ENCODE data around the gene CDC27.
"Not testable (repeated sequence)": the region's sequence is repeated elsewhere in the genome, so short reads cannot be mapped to it uniquely, and the experiment has no call there.

CDC27 gene

DNA sequence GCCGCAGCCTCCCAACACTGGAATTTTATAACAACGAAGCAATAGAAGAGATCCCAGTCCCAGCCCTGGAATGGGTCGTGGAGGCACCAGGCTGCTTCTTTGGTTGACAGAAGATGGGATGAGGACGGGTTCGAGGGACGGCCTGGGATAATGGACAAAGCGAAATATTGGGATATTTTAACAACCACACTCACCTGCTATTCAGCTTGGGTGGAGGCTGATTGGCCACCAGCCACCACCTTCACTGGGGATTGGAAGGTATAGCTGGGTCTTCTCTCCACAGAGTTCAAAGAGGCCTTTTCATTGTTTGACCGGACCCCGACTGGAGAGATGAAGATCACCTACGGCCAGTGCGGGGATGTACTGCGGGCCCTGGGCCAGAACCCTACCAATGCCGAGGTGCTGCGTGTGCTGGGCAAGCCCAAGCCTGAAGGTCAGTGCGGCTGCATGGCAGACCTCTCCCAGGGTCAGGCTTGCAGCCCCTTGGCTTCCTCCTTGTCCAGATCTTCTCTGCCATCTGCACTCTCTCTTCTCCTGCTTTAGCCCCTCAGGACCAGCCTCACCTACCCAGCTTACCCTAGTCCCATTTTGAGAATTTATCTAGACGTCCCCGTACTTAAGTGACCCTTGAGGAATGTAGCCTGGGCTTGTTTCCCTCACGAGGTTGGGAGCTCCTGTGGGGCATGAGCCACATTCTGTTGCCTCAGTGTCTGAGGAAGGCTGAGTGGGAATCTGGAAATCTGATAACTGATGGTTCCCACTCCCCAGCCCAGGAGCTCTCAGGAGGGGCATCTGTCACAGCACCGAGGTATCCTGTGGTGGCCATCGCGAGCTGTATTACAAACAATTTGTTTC, 30.8 kb upstream of the CDC27 start:
- DNase-seq: no peak

DNA sequence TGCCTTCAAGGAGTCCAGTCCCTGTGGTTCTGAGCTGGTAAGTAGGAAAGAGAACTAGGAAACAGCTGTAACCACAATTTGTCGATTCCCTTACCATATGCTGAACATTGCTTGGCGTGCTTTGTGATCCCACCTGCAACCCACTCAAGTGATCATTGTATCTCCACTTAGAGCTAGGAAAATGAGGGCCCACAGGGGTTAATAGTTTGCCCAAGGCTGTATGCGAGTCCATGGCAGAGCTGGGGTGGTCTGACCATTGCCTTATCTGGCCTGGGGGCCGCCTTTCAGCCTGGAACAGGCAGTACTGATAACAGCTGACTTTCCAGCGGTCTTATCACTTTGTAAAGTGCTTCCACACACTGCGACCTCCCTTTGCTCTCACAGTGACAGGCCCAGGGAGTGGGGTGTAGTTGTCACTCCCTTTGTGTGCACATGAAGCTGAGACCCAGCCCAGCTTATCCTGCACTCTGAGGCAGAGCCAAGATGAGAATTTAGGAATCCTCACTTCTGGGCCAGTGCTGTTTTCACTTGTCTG, 29.9 kb upstream of the CDC27 start:
- no peak for DNase-seq

DNA sequence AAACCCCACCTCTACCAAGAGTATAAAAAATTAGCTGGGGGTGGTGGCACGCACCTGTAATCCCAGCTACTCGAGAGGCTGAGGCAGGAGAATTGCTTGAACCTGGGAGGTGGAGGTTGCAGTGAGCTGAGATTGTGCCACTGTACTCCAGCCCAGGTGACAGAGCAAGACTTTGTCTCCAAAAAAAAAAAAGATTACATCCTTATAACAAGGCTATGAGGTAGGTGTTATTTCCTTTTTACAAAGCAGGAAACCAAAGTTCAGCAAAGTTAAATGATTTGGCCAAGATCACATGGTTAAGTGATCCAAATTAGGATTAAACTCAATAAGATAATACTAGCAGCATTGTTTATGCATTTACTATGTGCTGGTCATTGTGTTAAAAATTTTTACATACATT, 28.2 kb upstream of the CDC27 start:
- DNase-seq: not testable (repeated sequence)

DNA sequence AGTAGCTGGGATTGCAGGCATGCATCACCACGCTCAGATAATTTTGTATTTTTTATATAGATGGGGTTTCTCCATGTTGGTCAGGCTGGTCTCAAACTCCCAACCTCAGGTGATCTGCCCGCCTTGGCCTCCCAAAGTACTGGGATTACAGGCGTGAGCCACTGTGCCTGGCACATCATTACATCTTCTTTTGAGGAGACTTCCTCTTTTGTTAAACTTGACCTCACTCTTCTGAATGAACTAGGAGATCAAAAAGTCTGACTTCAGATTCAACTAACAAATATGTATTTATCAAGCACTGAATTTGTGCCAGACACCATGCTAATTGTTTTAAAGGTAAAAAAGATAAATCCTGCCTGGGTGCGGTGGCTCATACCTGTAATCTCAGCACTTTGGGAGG, 27.7 kb upstream of the CDC27 start:
- not testable (repeated sequence) for DNase-seq

DNA sequence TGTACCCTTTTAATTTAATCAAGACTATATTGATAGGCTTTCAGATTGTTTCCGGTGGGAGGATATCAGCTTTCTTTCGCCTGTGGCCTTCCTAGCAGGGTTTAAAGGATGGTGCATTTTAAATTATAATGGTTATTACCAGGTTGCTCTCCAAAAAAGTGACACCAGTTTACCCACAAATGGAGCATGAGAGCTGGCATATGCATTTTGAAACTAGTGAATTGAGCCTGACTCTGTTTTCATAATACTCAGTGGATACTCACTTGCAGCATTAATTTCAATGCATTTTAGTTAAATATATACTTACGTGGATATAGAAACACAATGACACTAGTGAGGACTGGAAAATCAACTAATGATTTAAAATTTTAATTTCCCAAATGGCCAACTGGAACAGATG, 25.8 kb upstream of the CDC27 start:
- no peak for DNase-seq

DNA sequence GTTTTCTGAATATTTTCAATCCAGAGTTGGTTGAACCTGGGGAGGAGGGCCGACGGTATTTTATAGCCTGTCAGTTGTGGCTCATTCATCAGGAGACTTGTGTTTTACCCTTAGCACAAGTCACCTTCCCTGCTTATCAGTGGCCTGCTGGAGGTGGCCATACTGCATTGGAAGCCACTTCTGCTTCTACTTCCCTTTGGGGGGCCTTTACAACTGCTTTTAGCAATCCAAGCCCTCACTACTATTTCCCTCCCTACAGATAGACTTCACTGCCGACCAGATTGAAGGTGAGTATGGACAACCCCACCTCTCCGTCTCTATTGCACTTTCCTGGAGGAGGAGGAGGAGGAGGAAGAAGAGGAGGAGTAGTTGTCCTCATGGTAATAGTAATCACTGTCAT, 24.4 kb upstream of the CDC27 start:
- no peak for DNase-seq

DNA sequence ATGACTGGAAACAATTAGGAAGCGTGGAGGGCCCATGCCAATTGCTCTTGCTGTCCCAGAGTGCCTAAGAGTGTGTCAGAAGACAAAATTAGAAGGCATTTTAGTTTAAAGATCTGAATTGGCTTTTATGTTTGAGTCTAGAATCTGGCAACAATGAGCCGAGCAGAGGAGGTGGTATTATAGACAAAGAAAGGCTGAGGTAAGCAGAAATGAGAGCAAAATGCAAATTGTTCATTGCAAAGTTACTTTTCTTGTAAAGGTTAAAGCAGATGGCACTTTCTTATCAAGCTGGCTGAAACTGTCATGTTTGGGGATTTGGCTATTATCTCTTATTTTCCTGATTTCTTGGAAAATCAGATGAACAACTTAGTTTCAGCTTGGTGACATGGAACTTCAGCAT, 23.4 kb upstream of the CDC27 start:
- no peak for DNase-seq

DNA sequence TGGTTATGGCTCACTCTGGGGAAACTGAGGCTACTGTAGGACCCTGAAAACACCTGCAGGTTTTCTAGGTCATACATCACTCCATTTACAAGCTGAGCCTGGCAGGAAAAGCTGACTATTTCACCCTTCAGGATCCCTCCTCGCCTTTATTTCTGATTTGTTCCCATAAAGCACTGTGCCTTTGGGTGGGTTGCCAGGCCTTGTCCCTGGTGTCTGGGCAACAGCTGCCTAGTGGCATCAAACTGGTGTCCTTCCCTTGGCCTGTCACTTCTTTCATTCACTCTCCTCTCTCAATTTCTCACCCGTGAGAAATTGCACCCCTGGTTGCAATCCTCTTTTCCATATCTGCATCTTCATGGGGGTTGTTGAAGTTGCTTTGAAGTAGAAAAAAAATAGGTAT, 21.7 kb upstream of the CDC27 start:
- DNase-seq: no peak

DNA sequence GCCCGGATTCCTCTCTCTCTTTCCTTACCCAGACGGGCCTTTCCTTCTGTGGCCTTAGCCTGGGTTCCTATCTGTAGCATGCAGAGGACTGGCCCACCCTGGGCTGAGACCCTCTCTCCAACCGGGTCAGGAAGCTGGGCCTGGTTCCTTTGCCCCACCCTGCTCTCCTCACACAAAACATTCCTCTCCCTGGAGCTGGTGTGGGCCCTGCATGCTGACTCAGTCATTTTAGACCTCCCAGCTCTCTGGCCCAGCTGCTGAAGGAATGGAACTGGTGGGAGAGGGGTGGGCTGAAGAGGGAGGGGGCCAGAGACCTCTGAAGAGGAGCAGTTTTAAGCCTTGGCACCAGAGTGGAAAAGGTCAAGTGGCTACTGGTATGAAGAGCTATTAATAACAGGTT, 21.0 kb upstream of the CDC27 start:
- DNase-seq: no peak

DNA sequence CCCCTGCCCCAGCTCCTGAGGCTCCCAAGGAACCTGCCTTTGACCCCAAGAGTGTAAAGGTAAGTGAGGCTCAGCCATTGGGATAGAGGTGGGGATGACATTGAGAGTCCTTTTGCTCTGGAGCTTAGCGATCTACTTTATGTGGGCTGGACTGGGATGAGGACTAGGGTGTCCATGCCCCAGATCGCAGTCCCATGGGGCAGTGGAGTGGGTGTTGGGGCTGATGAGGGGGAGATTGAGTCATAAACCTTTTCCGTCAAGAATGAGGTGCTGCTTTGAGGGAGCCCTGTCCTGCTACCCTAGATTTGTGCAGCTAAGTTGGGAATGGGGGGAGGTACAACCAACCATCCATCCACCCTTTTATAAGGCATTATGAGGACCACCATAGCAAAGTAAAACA, 20.4 kb upstream of the CDC27 start:
- no peak for DNase-seq

DNA sequence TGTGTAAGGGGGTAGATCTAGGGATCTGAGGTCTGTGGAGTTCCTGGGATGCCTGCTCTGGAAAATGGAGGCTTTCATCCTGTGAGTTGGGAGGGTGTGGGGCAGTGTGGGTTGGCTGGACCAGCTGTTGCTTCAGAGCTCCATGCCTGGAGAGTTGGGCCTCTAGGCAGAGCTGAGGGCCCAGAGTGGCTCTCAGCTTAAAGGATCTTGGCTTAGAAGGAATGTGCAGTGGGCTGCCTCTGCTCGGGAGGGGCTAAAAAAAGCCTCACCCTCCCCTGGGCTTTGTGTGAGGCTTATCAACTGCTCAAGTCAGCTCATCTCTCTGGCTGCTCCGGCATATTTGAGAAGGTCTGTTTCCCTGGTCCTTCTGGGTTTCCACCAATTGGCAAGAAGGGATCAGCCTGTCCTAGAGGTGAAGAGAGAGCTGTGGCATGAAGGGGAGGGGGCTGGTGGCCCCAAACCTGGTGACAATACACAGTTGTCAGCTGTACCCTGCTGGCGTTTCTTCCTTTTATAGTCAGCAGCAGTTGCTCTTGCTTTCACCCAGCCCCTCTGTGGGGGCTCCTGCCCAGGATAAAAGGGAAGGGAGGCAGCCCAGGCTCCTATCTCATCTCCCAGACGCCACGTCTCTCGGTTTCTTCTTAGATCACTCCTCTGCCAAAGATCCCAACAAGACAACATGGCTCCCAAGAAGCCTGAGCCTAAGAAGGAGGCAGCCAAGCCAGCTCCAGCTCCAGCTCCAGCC, 19.8 kb upstream of the CDC27 start, which contains the start of gene MYL4:
TSS of gene MYL4 (plus strand) at position 605 of the 745 bp plus-strand sequence. CDS start at position 680, 75 bp downstream.
- DNase-seq: no peak

DNA sequence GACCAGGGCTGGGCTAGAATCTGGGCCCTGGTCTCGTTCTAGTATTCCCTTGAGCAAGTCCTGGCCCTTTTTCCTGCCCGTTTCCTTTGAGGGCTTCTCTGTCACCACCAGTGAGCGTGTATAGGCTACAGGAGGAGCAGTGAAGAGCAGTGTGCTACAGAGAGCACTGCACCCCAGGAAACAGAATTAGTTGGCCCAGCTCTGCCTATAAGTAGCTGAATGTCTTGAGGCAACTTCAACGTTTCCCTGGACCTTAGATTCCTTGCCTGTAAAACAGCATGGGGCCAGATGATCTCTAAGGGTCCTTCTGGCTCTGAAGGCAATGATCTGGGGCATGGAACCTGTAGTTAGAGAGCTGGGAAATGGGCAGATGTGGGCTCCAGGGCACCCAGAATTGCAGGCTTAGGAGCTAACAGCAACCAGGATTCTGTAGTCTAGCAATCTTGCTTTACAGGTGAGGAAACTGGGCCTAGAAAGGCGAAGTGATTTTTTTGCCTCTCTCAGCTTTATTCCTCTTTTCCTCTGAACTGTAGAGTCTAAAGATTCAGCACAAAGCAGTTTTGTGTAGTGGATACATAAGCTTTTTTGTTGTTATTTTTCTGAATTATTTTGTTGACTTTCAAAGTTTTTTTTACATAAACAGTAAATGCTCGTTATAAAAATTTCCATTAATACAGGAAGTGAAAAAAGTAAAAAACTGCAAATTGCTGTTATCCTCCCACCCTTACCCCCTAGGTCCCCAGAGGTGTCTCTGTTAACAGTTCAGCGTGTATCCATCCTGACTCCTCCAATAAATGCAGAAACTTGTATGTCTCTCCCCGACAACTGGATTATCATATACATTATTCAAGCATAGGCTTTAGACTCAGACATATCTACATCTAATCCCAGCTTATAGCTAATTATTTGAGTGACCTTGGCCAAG, 18.3 kb upstream of the CDC27 start:
- DNase-seq: no peak

DNA sequence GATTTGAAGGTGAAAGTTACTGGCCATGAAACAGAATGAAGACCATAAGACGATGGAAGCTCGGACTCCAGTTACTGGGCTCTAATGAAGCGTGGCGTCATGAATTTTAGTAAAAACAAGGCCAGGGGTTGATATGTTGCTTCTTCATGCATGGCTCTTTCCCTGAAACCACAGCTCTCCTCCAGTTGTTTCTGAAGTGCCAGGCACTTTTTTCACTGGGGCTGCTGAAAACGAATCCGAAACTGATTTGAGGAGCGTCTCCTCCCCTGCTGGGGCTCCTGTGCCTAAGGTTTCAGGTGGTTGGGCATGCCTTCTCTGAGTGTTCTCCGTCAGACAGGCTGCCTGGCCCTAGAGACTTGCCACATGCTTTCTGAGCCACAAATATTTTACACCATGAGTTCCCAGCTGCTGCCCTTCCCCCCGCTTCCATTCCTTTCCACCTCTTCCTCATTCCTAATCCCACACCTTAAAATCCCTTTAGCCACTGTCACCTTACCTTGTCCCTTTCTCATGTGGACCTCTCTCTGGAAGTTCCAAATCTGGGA, 16.4 kb upstream of the CDC27 start:
- no peak for DNase-seq

DNA sequence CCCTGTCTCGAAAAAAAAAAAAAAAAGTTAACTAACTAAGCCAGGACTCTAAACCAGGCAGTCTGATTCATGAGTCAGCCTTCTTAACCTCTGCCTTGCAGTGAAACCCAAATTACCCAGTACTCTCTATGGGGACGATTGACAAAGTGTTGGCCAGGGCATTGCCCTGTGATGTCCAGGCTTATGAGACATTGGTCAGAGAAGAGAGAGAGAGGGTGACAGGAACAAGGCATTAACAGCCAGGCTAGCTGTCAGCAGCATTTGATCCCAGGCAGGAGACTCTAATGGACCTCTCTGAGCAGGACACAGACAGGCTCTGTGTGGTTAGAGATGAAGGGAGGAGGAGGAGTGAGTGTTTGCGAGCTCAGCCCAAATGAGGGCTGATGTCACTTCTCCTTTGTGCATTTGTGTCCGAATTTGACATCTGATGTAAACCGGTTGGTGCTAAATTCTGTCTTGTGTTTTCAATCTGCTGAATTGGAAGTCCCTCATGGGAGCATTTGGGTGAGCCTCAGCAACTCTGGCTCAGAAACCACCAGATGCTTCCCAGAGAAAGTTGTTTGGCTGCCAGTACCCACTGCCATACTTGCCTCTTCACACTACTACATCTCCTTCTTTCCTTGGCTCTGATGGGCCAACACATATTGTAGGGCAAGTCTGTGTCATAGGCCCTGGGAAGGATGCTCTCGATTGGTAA, 15.8 kb upstream of the CDC27 start:
- DNase-seq: no peak

DNA sequence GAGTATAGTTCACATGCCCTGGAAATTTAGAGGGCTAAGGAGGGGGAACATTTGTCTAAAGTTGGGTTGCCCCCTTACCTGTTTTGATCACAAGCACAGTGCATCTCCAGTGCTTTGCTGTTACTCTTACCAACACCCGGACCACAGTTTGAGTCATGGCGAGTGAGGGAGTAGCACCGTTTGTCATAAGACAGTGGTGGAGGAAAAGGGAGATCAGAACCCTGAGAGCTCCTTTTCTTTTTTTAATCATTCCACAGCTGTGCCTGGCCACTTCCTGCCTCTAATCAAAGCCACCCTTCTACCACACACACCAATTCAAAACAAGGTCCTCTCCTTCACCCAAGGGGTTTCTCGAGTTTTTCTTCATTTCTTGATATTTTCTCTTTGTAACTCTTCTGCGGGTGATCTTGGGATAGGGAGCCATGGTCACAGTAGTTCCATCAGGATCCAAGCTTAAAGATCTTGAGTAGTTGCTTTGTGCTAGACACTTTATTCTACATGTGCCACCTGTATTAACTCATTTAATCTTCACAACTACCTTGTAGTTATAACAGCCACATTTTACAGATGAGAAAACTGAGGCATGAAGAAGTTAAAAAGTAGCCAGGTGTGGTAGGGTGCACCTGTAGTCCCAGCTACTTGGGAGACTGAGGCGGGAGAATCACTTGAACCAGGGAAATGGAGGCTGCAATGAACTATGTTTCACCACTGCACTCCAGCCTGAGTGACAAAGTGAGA, 15.1 kb upstream of the CDC27 start:
- DNase-seq: no peak

DNA sequence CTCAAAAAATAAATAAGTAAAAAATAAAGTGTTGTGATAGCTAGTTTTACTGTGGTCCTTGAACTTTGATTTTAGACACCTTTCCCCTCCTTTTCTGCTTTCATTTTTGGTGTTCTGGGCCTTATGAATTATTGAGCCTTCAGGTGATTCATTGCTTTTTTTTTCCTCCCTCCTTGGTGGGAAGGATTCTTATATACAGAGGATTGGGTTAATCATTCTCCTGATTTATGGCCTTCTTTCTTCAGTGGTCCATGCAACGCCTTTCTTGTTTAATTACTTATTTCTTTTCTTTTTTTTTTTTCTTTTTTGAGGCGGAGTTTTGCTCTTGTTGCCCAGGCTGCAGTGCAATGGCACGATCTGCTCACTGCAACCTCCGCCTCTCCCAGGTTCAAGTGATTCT, 12.1 kb upstream of the CDC27 start:
- DNase-seq: no peak

DNA sequence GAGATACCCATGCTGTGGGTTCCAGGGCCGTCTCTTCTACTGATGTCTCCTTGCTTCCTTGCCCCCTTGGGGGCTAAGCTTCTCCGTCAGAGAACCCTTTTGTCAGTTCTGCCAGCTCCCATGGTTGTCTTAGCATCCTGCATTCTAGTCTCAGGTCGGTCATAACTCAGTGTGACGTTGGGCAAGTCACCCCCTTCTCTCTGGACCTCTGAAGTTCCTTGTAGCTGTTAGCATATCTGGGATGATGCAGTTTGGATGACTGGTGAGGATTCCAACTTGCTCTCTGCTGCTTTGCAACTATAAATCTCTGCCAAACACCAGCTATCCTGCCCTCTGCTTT, 11.2 kb upstream of the CDC27 start:
- DNase-seq: no peak

DNA sequence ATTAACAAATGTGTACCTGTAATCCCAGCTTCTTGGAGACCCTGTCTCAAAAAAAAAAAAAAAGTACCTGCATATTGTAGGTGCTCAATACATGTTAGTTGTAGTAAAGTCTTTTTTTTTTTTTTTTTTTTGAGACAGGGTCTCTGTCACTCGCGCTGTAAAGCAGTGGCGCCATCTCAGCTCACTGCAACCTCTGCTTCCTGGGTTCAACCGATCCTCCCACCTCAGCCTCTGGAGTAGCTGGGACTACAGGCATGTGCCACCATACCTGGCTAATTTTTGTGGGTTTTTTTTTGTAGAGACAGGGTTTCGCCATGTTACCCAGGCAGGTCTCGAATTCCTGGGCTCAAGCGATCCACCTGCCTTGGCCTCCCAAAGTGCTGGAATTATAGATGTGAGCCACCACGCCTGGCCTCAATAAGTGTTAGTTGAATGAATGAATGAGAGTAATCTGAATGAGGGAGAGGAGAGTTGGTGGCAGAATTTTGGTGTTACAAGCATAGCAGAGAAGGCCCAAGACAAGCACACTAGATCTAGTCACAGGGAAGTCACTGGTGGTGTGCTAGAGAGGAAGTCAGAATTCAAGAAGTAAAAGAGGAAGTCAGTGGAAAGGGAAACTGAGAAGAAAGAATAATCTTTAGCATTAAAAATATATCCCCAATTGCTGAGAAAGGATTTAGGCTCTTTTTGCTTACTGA, 10.7 kb upstream of the CDC27 start:
- no peak for DNase-seq

DNA sequence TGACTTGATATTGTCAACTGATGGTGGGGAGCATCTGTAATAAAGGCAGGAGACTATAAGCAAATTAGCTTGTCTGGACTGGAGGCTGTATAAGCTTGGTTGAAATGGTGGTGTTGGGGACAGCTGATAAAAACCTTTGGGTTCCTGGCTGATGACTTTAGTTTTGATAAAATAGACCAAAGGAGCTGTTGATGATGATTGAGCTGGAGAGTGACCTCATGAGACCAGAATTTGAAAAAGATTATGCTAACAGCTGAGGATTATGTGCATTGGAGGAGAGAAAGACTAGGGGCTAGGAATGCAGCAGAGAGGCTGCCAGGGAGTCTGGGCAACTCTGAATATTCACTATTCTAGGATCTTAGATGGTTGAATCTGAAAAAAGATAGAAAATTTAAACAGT, 8.7 kb upstream of the CDC27 start:
- DNase-seq: no peak

DNA sequence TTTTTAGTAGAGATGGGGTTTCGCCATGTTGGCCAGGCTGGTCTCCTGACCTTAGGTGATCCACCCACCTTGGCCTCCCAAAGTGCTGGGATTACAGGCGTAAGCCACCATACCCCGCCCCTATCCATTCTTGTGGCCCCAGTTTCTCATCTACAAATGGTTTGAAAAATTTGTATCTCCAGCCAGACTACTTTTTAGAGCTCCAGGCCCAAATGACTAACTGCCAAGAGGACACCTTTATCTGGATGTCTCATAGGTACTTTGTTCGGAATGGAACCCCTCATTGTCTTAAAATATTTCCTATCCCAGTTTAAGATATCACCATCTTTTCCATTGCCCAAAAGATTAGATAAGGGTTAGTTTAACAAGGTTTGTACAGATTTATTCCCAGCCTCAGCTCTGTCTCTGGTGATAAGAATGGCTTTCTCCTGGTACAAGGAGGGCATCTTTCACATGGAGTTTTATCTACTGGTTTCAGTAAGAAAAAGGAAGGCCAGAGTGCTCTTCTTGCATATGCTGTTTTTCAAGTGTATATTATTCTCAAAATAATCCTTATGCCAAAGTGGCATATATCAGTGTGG, 4.9 kb upstream of the CDC27 start:
- DNase-seq: no peak
